B cell (primary cell): ENCODE data around the gene TMEM231. TPM values are rescaled to one million over a fixed set of nuclear protein-coding genes. Genes with fewer than 3 reads are reported as not detected.

ENCODE experiments used
- ATAC-seq: fragments of 200-7000 bp; cut with Tn5 transposase; one replicate; pipeline ENCODE4 v1.10.0; 2021; ENCODE audit warnings: low read depth, mild to moderate bottlenecking, moderate number of reproducible peaks, moderate library complexity
- CTCF ChIA-PET: fragments of 350-600 bp; sonication (Branson Sonifier 250); formaldehyde crosslinking; loops from one replicate; lab custom pipeline; 2021; ENCODE audit warnings: antibody characterized with exemption, inconsistent platforms; lab: Charles Lee
- POLR2A ChIA-PET: fragments of 350-600 bp; sonication (Branson Sonifier 250); formaldehyde crosslinking; loops from one replicate; lab custom pipeline; 2021; ENCODE audit warnings: antibody characterized with exemption; lab: Charles Lee
- DNase-seq: peaks from one replicate; pipeline ENCODE4 v3.0.0; 2013
- H2AFZ ChIP-seq: 2 replicates; pipeline ENCODE4 v1.6.1; 2012; ENCODE audit warnings: mild to moderate bottlenecking, low read depth, low read length; ENCODE audit not compliant: insufficient read depth, poor library complexity, severe bottlenecking
- H3K27ac ChIP-seq, 2 donors: 1 replicate in 1 of 2; 2 replicates in 1 of 2; pipeline ENCODE4 v1.5.1; 2012 to 2013; ENCODE audit warnings: low read length in 2 of 2, mild to moderate bottlenecking in 2 of 2, moderate library complexity in 1 of 2
- H3K27me3 ChIP-seq, 4 experiments: fragments of 200-600 bp in 1 of 4; sonication (generic) in 1 of 4; replicated peaks in 1 of 4; 1 replicate in 2 of 4; 2 replicates in 2 of 4; pipeline versions ENCODE4 v1.6.1 to v1.7.0; 2013 to 2016; ENCODE audit warnings: low read length in 3 of 4, mild to moderate bottlenecking in 2 of 4, mixed read lengths in 1 of 4, moderate library complexity in 1 of 4; ENCODE audit not compliant: insufficient read depth in 4 of 4, control insufficient read depth in 3 of 4; ENCODE audit errors: control extremely low read depth in 1 of 4
- H3K36me3 ChIP-seq, 2 experiments: replicated peaks in 1 of 2; 1 replicate in 1 of 2; 2 replicates in 1 of 2; pipeline versions ENCODE4 v1.6.1 to v1.7.1; 2013; ENCODE audit warnings: low read length in 1 of 2; ENCODE audit not compliant: insufficient read depth in 2 of 2, control insufficient read depth in 1 of 2; ENCODE audit errors: control extremely low read depth in 1 of 2, extremely low read depth in 1 of 2
- H3K4me1 ChIP-seq, 2 donors: fragments of 200-600 bp in 1 of 2; sonication (generic) in 1 of 2; 1 replicate in 1 of 2; 2 replicates in 1 of 2; pipeline versions ENCODE4 v1.5.1 to v1.6.1; 2013 to 2017; ENCODE audit warnings: low read length in 2 of 2; ENCODE audit not compliant: control insufficient read depth in 2 of 2, insufficient read depth in 2 of 2
- H3K4me2 ChIP-seq: replicated peaks from 2 replicates; pipeline ENCODE3; 2012; ENCODE audit warnings: mild to moderate bottlenecking, low read depth, low read length; ENCODE audit not compliant: poor library complexity, severe bottlenecking
- H3K4me3 ChIP-seq, 5 experiments: fragments of 200-600 bp in 1 of 5; sonication (generic) in 1 of 5; 1 replicate in 3 of 5; 2 replicates in 2 of 5; pipeline versions ENCODE4 v1.5.1 to v1.7.0; 2011 to 2016; ENCODE audit warnings: low read length in 4 of 5, mild to moderate bottlenecking in 4 of 5, low read depth in 2 of 5, control low read depth in 1 of 5, moderate library complexity in 1 of 5; ENCODE audit not compliant: insufficient read depth in 1 of 5; ENCODE audit errors: control extremely low read depth in 1 of 5, extremely low read depth in 1 of 5
- H3K79me2 ChIP-seq: fragments of 200-600 bp; sonication (generic); one replicate; pipeline ENCODE4 v1.6.0; 2016; ENCODE audit warnings: low read length; ENCODE audit not compliant: control insufficient read depth, insufficient read depth
- H3K9ac ChIP-seq: fragments of 200-600 bp; sonication (generic); 2 replicates; pipeline ENCODE4 v1.6.1; 2017; ENCODE audit warnings: mild to moderate bottlenecking, low read length, moderate library complexity
- H3K9me3 ChIP-seq, 3 donors: one replicate each; pipeline versions ENCODE4 v1.6.1 to v1.7.1; 2013; ENCODE audit warnings: low read length in 2 of 3; ENCODE audit not compliant: control insufficient read depth in 2 of 3, insufficient read depth in 1 of 3; ENCODE audit errors: control extremely low read depth in 1 of 3
- H4K20me1 ChIP-seq: 2 replicates; pipeline ENCODE4 v1.6.0; 2012; ENCODE audit warnings: mild to moderate bottlenecking, low read length; ENCODE audit not compliant: insufficient read depth, control insufficient read depth, poor library complexity, severe bottlenecking
- H3K27ac Mint-ChIP-seq: one replicate; pipeline ENCODE4 v1.8.0; 2021; ENCODE audit warnings: mixed read lengths
- H3K27me3 Mint-ChIP-seq: one replicate; pipeline ENCODE4 v1.8.0; 2021; ENCODE audit warnings: mixed read lengths
- H3K4me1 Mint-ChIP-seq: one replicate; pipeline ENCODE4 v1.8.0; 2021; ENCODE audit warnings: mixed read lengths
- H3K4me3 Mint-ChIP-seq: one replicate; pipeline ENCODE4 v1.8.0; 2021; ENCODE audit warnings: mixed read lengths
- H3K9me3 Mint-ChIP-seq: one replicate; pipeline ENCODE4 v1.8.0; 2022; ENCODE audit warnings: mixed read lengths; ENCODE audit not compliant: insufficient read depth
- EZH2 ChIP-seq: IDR thresholded peaks from 2 replicates; pipeline ENCODE4 v1.6.1; 2012; ENCODE audit warnings: borderline replicate concordance, low read depth, mild to moderate bottlenecking, moderate library complexity, low read length; ENCODE audit not compliant: insufficient read depth, poor library complexity, severe bottlenecking
- WGBS: methylation state at CpG from one replicate; pipeline ENCODE4 v1.1.5; 2013; ENCODE audit warnings: missing lambda C conversion rate; ENCODE audit not compliant: insufficient coverage; 5-methylcytosine and 5-hydroxymethylcytosine counted together
- intact Hi-C: fragments of 100-400 bp; cut with micrococcal nuclease; formaldehyde crosslinking; loops from one replicate; pipeline ENCODE4 v1.10.0; 2022
- polyA plus RNA-seq: library from polyadenylated mRNA; depleted of rRNA; stranded (reverse); fragments of >200 nt; gene quantifications from 2 replicates; pipeline ENCODE4 v1.2.3, GENCODE V29; 2012
- total RNA-seq, 2 donors: library from RNA; stranded (reverse); fragments of 120-200 nt in 1 of 2; gene quantifications; 1 replicate in 1 of 2; 2 replicates in 1 of 2; pipeline versions ENCODE4 v1.2.3 to v1.2.4, GENCODE V29; 2013 to 2022
- TF ChIP-seq, protein P1 (sequence below): fragments of 200-600 bp; IDR thresholded peaks from one replicate; pipeline ENCODE4 v1.8.0; 2022; ENCODE audit warnings: antibody characterized with exemption, mild to moderate bottlenecking

Gene TMEM231
- total and polyA plus RNA-seq, 2 donors (not counting 1 experiment from before 2014, with no cell fraction given), result 4.2 to 6.0 TPM

DNA sequence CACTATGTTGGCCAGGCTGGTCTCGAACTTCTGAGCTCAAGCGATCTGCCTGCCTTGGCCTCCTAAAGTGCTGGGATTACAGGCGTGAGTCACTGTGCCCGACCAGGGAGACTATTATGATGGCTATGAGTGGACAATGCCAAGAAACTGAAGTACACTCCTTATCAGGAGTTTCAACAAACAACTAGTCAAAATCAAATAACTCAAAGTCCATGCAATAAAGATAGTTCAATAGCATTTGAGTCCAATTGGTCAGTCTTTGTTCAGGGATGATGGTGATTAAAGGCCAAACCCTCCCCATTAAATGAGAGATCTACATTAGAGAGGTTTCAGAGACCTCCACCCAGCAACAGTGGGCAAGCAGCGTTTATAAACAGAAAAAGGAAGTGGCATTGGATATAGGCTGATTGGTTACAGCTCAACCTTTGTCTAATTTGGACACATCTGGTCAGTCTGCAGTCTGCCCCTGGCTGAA, 28.2 kb downstream of the TMEM231 start:
- H3K9me3 ChIP-seq, result peaks cover 0 to 4% (median 0%) of the 10 kb centered on the region in 3 donors
- H2AFZ ChIP-seq, result no peak overlapping the region
- H3K9ac ChIP-seq, result no peak overlapping the region
- ATAC-seq (no peak), DNase-seq (no peak)
- H3K9me3 Mint-ChIP-seq, result no peaks in the 10 kb centered on the region
- no peak overlapping the region for H3K27ac ChIP-seq
- H3K4me3 Mint-ChIP-seq, result no peak overlapping the region
- H3K79me2 ChIP-seq, result no peaks in the 10 kb centered on the region
- no peaks in the 10 kb centered on the region for H3K36me3 ChIP-seq
- H4K20me1 ChIP-seq, result no peaks in the 10 kb centered on the region
- no peak overlapping the region for H3K27ac Mint-ChIP-seq
- intact Hi-C loops, result no loop called here
- peaks cover 3% of the 10 kb centered on the region for H3K4me1 Mint-ChIP-seq
- no peak overlapping the region for H3K4me3 ChIP-seq
- whole genome bisulfite sequencing, result 100% methylated on average over 1 of the region's 5 CpGs
- POLR2A ChIA-PET, result no interaction called here
- H3K4me1 ChIP-seq, result peaks cover 0 to 3% of the 10 kb centered on the region in 2 donors
- CTCF ChIA-PET, result no interaction called here
- peaks cover 3% of the 10 kb centered on the region for H3K27me3 Mint-ChIP-seq
- H3K27me3 ChIP-seq, result no peaks in the 10 kb centered on the region
- no peak overlapping the region for H3K4me2 ChIP-seq
- TF ChIP-seq, protein P1, sequence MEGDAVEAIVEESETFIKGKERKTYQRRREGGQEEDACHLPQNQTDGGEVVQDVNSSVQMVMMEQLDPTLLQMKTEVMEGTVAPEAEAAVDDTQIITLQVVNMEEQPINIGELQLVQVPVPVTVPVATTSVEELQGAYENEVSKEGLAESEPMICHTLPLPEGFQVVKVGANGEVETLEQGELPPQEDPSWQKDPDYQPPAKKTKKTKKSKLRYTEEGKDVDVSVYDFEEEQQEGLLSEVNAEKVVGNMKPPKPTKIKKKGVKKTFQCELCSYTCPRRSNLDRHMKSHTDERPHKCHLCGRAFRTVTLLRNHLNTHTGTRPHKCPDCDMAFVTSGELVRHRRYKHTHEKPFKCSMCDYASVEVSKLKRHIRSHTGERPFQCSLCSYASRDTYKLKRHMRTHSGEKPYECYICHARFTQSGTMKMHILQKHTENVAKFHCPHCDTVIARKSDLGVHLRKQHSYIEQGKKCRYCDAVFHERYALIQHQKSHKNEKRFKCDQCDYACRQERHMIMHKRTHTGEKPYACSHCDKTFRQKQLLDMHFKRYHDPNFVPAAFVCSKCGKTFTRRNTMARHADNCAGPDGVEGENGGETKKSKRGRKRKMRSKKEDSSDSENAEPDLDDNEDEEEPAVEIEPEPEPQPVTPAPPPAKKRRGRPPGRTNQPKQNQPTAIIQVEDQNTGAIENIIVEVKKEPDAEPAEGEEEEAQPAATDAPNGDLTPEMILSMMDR, result no peak
- TF ChIP-seq EZH2, result no peak

DNA sequence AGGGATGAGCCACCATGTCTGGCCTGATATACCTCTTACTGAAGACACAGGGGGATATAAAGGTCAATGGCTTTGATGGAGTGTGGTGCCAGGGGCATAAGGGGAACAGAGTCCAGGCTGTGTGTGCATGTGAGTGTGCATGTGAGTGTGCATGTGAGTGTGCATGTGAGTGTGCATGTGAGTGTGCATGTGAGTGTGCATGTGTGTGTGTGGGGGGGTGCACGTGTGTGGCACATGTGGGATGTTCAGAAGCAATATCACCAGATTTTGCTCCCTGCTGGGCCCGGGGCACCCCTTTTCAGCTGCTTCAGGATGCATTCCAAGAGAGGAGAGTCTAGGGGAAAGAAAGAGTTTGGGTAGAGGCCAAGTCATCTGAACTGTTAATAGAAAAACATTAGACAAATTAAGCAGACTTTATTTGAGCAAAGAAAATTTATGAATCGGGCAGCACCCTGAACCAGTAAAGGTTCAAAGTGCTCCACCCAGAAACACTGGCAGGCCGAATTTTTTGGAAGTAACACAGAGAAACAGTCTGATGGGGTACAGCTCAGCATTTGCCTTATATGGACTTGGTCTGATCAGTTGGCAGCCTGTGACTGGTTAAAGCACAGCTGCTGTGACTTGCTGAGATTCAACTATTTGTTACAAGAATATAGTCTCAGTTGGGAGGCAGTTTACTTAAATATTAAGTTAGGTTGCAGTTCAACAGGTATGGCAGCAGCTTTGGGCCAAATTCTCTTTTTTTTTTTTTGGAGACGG, 29.8 kb downstream of the TMEM231 start:
- CTCF ChIA-PET, result no interaction called here
- 93% methylated on average over 5 of the region's 5 CpGs for WGBS
- Mint-ChIP-seq H3K27me3 (no peaks in the 10 kb centered on the region), H3K9me3 (no peaks in the 10 kb centered on the region), H3K27ac (no peak overlapping the region), H3K4me3 (no peak overlapping the region), H3K4me1 (peaks cover 3% of the 10 kb centered on the region)
- H3K27ac ChIP-seq, result no peak overlapping the region
- ATAC-seq, result no peak
- peaks cover 0 to 4% (median 0%) of the 10 kb centered on the region in 3 donors for H3K9me3 ChIP-seq
- H3K4me3 ChIP-seq, result no peak overlapping the region
- no peaks in the 10 kb centered on the region for H3K79me2 ChIP-seq
- no peak overlapping the region for H3K9ac ChIP-seq
- H3K36me3 ChIP-seq, result no peaks in the 10 kb centered on the region
- no peak overlapping the region for H3K4me2 ChIP-seq
- H3K4me1 ChIP-seq, result peaks cover 0 to 3% of the 10 kb centered on the region in 2 donors
- no peaks in the 10 kb centered on the region for H3K27me3 ChIP-seq
- no peak overlapping the region for H2AFZ ChIP-seq
- POLR2A ChIA-PET, result no interaction called here
- intact Hi-C loops, result no loop called here
- no peaks in the 10 kb centered on the region for H4K20me1 ChIP-seq
- TF ChIP-seq, protein P1, result no peak
- no peak for TF ChIP-seq EZH2
- DNase-seq, result no peak
